GM10266 (cell line): Measurements from ENCODE around the gene C2orf66.

Experiments used
- DNase-seq: peaks from one replicate; pipeline ENCODE4 v3.0.0; 2012; ENCODE audit errors: extremely low spot score
- TF ChIP-seq, protein P1 (sequence below): IDR thresholded peaks from 2 replicates; pipeline ENCODE4 v1.5.1; 2012; ENCODE audit warnings: mild to moderate bottlenecking, low read depth; ENCODE audit not compliant: control insufficient read depth, insufficient read depth; ENCODE audit errors: missing control alignments

C2orf66 gene

DNA sequence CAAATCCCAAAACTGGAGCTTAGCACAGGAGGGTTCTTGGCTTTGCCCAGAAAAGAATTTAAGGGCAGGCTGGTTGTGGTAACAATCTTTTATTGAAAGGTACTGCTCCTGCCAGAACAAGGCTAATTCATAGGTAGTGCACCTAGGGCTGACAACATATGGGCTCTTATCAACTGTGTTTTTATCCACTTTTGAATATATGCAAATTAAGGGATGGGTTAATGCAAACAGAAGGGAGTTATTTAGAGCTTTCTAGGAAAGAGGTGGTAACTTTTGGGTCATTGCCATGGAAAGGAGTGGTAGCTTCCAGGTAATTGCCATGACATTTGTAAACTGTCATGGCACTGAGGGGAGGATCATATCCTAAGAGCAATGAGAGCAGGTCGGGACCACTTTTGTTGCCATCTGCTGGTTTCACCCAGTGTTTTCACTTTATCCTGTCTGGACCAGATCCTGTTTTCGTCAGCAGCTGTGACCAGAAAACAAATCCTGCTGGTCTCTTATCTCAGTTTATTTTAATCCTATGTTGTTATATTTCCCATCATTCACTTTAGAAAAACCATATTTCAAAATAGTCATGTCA, 981 bp downstream of the C2orf66 start:
- TF ChIP-seq, protein P1, sequence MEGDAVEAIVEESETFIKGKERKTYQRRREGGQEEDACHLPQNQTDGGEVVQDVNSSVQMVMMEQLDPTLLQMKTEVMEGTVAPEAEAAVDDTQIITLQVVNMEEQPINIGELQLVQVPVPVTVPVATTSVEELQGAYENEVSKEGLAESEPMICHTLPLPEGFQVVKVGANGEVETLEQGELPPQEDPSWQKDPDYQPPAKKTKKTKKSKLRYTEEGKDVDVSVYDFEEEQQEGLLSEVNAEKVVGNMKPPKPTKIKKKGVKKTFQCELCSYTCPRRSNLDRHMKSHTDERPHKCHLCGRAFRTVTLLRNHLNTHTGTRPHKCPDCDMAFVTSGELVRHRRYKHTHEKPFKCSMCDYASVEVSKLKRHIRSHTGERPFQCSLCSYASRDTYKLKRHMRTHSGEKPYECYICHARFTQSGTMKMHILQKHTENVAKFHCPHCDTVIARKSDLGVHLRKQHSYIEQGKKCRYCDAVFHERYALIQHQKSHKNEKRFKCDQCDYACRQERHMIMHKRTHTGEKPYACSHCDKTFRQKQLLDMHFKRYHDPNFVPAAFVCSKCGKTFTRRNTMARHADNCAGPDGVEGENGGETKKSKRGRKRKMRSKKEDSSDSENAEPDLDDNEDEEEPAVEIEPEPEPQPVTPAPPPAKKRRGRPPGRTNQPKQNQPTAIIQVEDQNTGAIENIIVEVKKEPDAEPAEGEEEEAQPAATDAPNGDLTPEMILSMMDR, result no peak
- no peak for DNase-seq

DNA sequence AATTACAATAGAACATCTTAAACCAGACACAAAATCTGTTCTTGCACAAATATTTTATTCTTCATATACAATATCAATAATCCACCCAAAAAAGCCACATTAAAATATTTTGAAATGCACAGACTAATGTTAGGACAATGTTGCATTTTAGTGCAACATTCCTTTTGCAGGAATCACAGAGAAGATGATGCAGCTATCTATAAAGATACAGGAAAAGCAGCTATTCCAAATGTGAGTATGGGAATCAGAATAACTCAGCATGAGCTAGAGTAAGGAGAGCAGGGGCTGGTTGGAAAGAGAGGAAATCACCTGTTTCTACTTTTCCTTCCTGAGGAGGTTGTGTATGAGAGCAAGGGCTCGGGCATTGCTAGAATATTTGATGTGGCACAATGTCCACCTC, 4.8 kb downstream of the C2orf66 start:
- DNase-seq, result no peak
- TF ChIP-seq, protein P1, result no peak

DNA sequence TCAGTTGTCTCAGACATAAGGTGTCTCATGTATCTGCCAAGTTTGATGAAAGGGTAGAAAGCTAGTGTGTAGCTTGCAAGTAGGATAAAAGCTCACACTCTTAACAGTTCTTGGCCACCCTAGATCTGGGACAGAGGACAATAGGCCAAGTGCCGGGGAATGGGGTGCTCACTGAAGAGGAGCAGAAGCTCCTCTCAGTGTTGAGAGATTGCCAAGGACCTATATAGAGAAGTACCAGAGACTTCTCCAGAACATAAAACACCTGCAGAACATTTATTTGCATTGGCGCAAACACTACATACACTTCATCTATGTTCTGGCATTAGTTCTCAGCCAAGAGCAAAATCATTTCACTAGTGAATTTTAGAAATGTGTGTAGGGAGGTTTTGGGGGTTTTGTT, 6.8 kb downstream of the C2orf66 start:
- no peak for DNase-seq
- TF ChIP-seq, protein P1, result no peak

DNA sequence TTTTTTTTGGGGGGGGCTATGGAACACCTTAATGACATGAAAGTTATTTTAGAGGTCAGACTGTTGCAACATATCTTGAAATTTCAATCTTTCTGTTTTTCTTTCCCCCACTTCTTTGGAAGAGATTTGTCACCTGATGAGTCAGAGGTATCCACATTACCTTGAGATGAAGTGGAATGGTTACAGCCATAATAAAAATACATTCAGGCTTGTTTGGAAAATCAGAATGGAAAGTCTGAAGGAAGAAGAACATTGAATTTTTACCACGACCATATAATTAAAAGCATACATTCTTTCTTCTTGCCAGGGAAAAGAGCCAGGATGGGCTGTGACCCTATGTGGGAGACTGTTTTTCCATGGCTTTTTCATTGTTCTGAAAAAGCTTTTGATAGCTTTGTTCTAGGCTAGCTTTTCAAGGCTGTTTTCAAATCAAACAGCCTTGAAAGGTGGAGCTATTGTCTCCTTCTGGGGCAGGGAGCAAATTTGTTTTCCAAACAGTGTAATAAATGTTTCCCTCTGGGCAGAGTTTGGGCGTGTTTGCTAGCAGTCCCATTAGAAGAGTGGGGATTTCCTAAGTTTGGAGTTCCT, 7.4 kb downstream of the C2orf66 start:
- DNase-seq, result no peak
- TF ChIP-seq, protein P1, result no peak

DNA sequence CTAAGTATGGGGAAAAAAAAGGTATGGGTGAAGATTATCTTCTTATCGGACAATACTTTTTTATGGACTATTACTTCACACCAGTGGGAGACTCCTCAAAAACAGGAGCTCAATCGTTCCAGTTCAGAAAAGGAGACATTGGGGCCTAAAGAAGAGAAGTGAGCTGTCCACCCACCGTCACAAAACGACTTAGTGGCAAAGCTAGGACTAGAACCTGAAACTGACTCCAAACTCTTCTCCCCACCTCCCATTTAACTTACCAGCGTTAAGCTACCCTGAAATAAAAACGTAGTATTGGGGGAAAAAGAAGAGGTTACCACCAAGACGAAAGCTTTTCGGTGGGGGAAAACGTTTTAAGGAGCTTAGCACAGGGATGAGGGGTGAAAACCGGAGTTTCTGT, 10.2 kb downstream of the C2orf66 start:
- no peak for DNase-seq
- TF ChIP-seq, protein P1, result no peak

DNA sequence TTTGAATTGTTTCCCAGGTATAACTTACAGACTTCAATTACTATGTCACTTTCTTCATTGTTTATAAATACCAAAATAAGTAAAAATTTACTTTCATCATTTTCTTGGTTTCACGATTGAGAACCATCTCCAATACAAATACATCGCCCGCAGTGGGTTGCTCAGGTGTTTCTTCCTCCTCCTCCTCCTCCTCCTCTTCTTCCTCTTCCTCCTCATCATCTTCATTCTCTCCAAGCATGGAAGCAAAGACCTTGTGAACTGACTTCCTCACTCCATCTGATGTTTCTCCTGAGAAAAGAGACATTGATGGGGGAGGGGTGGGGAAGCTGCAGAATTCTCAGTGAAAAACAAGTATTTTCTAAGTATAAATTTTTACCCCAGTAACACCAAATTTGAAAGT, 16.3 kb downstream of the C2orf66 start:
- TF ChIP-seq, protein P1, result no peak
- DNase-seq, result no peak

DNA sequence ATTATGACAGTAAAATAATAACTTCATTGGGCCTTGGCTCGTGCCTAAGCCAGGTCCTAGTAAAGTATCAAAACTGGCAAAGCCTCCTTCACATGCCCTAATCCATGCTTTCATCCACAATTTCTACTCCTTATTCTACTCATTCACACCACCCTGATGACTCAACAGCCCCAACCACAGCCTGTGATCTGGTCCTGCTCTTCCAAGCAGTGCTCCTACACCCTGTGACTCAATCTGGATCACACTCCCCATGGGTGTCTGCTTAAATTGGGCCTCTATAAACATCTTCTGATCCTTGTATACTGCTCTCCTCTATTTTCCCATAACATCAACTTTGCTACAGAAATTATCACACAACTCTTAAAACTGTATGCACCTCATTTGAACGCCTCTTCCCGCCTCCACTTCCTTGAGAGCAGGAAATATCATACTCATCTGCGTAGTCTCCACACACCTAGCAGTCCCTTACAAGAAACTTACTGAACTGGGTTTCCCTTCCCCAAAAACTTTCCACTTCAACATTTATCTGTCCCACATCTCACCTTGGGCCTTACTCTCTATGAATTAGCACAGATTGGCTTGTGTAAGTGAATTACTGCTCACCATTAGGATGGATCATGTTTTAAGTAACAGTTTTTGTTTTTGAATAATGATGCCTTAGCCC, 25.6 kb downstream of the C2orf66 start:
- TF ChIP-seq, protein P1, result no peak
- no peak for DNase-seq
